CD4-positive, alpha-beta T cell (primary cell): ENCODE data around the gene GOLGA6C. TPM values are rescaled to one million over a fixed set of nuclear protein-coding genes. Genes with fewer than 3 reads are reported as not detected.

Experiments
- ATAC-seq: fragments of 200-7000 bp; cut with Tn5 transposase; one replicate; pipeline ENCODE4 v1.10.0; 2022; ENCODE audit warnings: mild to moderate bottlenecking; ENCODE audit not compliant: poor library complexity
- CTCF ChIA-PET: fragments of 350-600 bp; sonication (Branson Sonifier 250); formaldehyde crosslinking; loops from one replicate; lab custom pipeline; 2021; ENCODE audit warnings: antibody characterized with exemption, inconsistent platforms; lab: Charles Lee
- POLR2A ChIA-PET: fragments of 350-600 bp; sonication (Branson Sonifier 250); formaldehyde crosslinking; loops from one replicate; lab custom pipeline; 2021; ENCODE audit warnings: antibody characterized with exemption, inconsistent platforms; lab: Charles Lee
- DNase-seq, 14 experiments: peaks; one replicate each; pipeline ENCODE4 v3.0.0-alpha.2; 2013 to 2020; ENCODE audit warnings: mixed read lengths in 2 of 14
- H3K27ac ChIP-seq, 2 donors: one replicate each; pipeline versions ENCODE4 v1.5.1 to v1.7.0; 2013; ENCODE audit warnings: low read length in 2 of 2, low read depth in 1 of 2, mild to moderate bottlenecking in 1 of 2
- H3K27me3 ChIP-seq, 2 experiments: 1 replicate in 1 of 2; 2 replicates in 1 of 2; pipeline versions ENCODE4 v1.6.1 to v1.7.0; 2013; ENCODE audit warnings: low read length in 2 of 2, control low read depth in 1 of 2, mild to moderate bottlenecking in 1 of 2, moderate library complexity in 1 of 2; ENCODE audit not compliant: insufficient read depth in 2 of 2, control insufficient read depth in 1 of 2
- H3K36me3 ChIP-seq: one replicate; pipeline ENCODE4 v1.6.1; 2013; ENCODE audit warnings: low read length, control low read depth; ENCODE audit not compliant: insufficient read depth
- H3K4me1 ChIP-seq: one replicate; pipeline ENCODE4 v1.6.1; 2013; ENCODE audit warnings: low read length, control low read depth; ENCODE audit not compliant: insufficient read depth
- H3K4me3 ChIP-seq: one replicate; pipeline ENCODE4 v1.5.1; 2013; ENCODE audit warnings: mild to moderate bottlenecking, low read length, moderate library complexity
- H3K9me3 ChIP-seq, 2 experiments: 1 replicate in 1 of 2; 2 replicates in 1 of 2; pipeline versions ENCODE4 v1.6.1 to v1.7.0; 2013; ENCODE audit warnings: low read length in 2 of 2, mild to moderate bottlenecking in 2 of 2, control low read depth in 1 of 2, moderate library complexity in 1 of 2; ENCODE audit not compliant: control insufficient read depth in 1 of 2, insufficient read depth in 1 of 2
- H3K27ac Mint-ChIP-seq: one replicate; pipeline ENCODE4 v1.8.0; 2020; ENCODE audit warnings: mixed read lengths
- H3K27me3 Mint-ChIP-seq: one replicate; pipeline ENCODE4 v1.8.0; 2021; ENCODE audit warnings: mixed read lengths
- H3K36me3 Mint-ChIP-seq: one replicate; pipeline ENCODE4 v1.8.0; 2021; ENCODE audit warnings: low read depth, mixed read lengths
- H3K4me1 Mint-ChIP-seq: one replicate; pipeline ENCODE4 v1.8.0; 2021; ENCODE audit warnings: low read depth, mixed read lengths
- H3K4me3 Mint-ChIP-seq: one replicate; pipeline ENCODE4 v1.8.0; 2020; ENCODE audit warnings: mild to moderate bottlenecking, mixed read lengths
- H3K9me3 Mint-ChIP-seq: one replicate; pipeline ENCODE4 v1.8.0; 2020; ENCODE audit warnings: mixed read lengths
- intact Hi-C, 2 experiments: fragments of 100-400 bp; cut with DNase I in 1 of 2; cut with micrococcal nuclease in 1 of 2; formaldehyde crosslinking; loops; one replicate each; pipeline versions ENCODE4 v1.15.1 to v1.9.0; 2023 to 2025; cut with DNase I, micrococcal nuclease
- total RNA-seq, 174 experiments: library from RNA in 2 of 174; stranded (reverse) in 2 of 174; gene quantifications; one replicate each; pipeline ENCODE4 v1.2.3 and lab custom pipeline; 2021 to 2026
- TF ChIP-seq, protein P1 (sequence below): fragments of 200-600 bp; IDR thresholded peaks from one replicate; pipeline ENCODE4 v1.8.0; 2022; ENCODE audit warnings: antibody characterized with exemption, mild to moderate bottlenecking

The GOLGA6C gene
- total RNA-seq, 2 experiments from 2014 or later: not detected

DNA sequence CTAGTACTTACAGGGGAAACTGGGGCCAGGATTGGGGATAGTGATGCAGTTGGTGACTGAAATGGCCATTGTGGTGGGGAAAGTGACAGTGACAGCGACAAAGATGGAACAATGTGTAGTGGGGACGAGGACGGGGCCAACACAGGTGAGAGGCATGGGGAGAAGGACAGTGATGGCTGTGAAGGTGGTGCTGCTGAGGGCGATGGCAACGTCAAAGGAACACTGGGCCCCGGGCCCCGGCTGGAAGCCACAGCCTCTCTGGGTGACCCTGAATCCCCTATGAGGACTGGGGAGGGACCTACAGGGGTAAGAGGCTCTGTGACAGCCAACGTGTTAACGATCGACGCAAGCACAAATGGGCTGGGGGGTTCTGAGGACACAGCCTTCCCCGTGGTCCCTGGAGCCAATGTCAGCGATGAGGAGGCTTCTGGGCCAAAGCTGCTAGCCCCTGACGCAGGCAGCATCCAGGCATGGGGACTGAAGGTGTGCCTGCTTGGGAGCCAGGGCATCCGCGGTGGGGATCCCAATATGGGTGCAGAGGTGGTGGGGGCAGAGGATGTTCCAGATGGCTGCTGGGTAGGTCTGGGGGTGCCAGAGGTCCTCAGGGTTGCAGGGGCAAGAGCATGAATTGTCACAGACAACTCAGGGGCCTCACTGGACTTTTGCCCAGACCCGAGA, 25.2 kb upstream of the GOLGA6C start:
- ChIA-PET CTCF (no interaction called here), POLR2A (no interaction called here)
- Histone ChIP-seq H3K4me3 (no peak overlapping the region), H3K36me3 (no peaks in the 10 kb centered on the region), H3K9me3 (no peaks in the 10 kb centered on the region), H3K27me3 (peaks cover 0 to 6% of the 10 kb centered on the region in 2 experiments), H3K27ac (no peak overlapping the region), H3K4me1 (no peaks in the 10 kb centered on the region)
- Mint-ChIP-seq H3K27me3 (peaks cover 19% of the 10 kb centered on the region), H3K4me3 (no peak overlapping the region), H3K36me3 (no peaks in the 10 kb centered on the region), H3K4me1 (no peaks in the 10 kb centered on the region), H3K9me3 (no peaks in the 10 kb centered on the region), H3K27ac (no peak overlapping the region)
- TF ChIP-seq, protein P1, sequence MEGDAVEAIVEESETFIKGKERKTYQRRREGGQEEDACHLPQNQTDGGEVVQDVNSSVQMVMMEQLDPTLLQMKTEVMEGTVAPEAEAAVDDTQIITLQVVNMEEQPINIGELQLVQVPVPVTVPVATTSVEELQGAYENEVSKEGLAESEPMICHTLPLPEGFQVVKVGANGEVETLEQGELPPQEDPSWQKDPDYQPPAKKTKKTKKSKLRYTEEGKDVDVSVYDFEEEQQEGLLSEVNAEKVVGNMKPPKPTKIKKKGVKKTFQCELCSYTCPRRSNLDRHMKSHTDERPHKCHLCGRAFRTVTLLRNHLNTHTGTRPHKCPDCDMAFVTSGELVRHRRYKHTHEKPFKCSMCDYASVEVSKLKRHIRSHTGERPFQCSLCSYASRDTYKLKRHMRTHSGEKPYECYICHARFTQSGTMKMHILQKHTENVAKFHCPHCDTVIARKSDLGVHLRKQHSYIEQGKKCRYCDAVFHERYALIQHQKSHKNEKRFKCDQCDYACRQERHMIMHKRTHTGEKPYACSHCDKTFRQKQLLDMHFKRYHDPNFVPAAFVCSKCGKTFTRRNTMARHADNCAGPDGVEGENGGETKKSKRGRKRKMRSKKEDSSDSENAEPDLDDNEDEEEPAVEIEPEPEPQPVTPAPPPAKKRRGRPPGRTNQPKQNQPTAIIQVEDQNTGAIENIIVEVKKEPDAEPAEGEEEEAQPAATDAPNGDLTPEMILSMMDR: no peak
- DNase-seq (no peak), ATAC-seq (no peak)
- intact Hi-C loops: no loop called here

DNA sequence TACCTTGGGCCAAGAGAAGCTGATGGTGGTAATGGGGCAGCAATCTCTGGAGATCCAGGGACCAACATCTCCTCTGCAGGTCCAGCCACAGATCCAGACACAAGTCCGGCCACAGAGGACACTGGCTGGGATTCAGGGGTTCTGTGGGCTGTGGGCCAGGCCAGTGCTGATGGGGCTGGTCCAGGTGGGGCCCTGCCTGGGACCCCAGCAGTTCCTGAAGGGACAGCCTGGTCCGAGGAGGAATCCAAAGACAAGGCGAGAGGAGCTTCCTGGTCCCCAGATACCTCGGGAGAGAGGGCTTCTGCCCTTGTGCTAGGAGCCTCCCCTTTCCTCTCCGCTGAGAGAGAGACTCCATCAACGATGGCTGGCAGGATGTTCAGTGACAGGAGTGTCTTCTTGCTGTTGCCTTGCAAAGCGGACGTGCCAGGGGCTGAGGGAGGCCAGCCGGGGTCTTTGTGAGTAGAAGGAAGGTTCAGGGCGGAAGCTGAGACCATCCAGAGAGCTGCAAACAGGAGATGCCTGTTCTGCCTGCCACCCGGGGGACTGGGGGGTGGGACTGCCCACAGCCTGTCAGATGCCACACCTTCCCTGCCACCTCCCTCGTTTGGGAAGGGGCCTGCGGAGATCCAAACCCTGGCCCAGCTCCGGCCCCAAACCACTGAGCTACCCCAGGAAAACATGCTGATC, 24.5 kb upstream of the GOLGA6C start:
- Mint-ChIP-seq H3K4me1 (no peaks in the 10 kb centered on the region), H3K36me3 (no peaks in the 10 kb centered on the region), H3K27me3 (peaks cover 19% of the 10 kb centered on the region), H3K9me3 (no peaks in the 10 kb centered on the region), H3K4me3 (no peak overlapping the region), H3K27ac (no peak overlapping the region)
- H3K9me3 ChIP-seq: no peaks in the 10 kb centered on the region
- no peak overlapping the region for H3K27ac ChIP-seq
- ATAC-seq (no peak), DNase-seq (no peak)
- H3K36me3 ChIP-seq: no peaks in the 10 kb centered on the region
- intact Hi-C loops: no loop called here
- no peaks in the 10 kb centered on the region for H3K4me1 ChIP-seq
- peaks cover 0 to 6% of the 10 kb centered on the region in 2 experiments for H3K27me3 ChIP-seq
- TF ChIP-seq, protein P1: no peak
- H3K4me3 ChIP-seq: no peak overlapping the region
- ChIA-PET POLR2A (no interaction called here), CTCF (no interaction called here)

DNA sequence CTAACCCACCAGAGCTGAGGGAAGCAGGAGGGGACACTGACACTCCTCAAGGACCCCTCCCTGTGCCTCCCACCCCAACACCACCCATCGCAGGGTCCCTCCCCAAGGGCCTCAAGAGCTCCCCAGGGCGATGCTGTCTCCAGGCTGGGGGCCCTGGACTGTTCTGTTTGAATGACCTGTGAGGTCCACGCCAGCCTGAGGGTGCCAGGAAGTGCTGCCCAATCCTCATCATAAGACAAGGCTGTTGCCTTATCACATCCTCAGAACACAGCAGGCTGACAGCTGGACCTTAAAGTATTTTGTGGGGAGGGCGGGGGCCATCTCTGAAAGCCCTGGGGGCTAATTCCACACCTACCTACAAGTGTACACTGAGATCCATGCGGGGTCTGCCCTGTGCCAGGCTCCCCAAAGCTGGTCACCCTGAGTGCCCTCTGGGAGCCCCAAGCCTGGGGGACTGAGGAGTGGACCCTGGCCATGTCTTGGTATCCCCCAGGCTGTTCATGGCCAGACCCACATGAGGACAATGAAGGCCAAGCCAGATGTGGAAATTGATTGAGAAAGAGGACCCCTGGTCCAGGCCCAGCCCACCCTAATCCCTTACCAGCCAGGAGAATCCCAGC, 23.8 kb upstream of the GOLGA6C start:
- TF ChIP-seq, protein P1: no peak
- H3K9me3 Mint-ChIP-seq: no peaks in the 10 kb centered on the region
- POLR2A ChIA-PET: no interaction called here
- no peaks in the 10 kb centered on the region for H3K4me1 Mint-ChIP-seq
- peaks cover 19% of the 10 kb centered on the region for H3K27me3 Mint-ChIP-seq
- Histone ChIP-seq H3K27ac (no peak overlapping the region), H3K9me3 (no peaks in the 10 kb centered on the region), H3K4me1 (no peaks in the 10 kb centered on the region), H3K4me3 (no peak overlapping the region), H3K27me3 (peaks cover 0 to 6% of the 10 kb centered on the region in 2 experiments), H3K36me3 (no peaks in the 10 kb centered on the region)
- CTCF ChIA-PET: no interaction called here
- intact Hi-C loops: no loop called here
- no peak overlapping the region for H3K27ac Mint-ChIP-seq
- no peak for ATAC-seq
- peak in 1 of 14 experiments; percentile 4 for DNase-seq
- no peaks in the 10 kb centered on the region for H3K36me3 Mint-ChIP-seq
- no peak overlapping the region for H3K4me3 Mint-ChIP-seq
